ENCODE measurements around the gene NT5DC1. TPM values are rescaled to one million over a fixed set of nuclear protein-coding genes. Genes with fewer than 3 reads are reported as not detected.

NT5DC1 gene
- total RNA-seq, 1 donor from 2014 or later: 29.7 TPM

- H3K27ac Mint-ChIP-seq (ENCODE audit: unreplicated experiment): no peak overlapping the region
- H3K9ac ChIP-seq (ENCODE audit: low read length): no peak overlapping the region
- no peaks in the 10 kb centered on the region for H3K27me3 Mint-ChIP-seq (ENCODE audit: low read depth, unreplicated experiment)
- H3K4me1 Mint-ChIP-seq (ENCODE audit: low read depth, unreplicated experiment): peaks cover 4% of the 10 kb centered on the region
- no peak for DNase-seq (ENCODE audit: low read depth)
- peaks cover 7% of the 10 kb centered on the region for H3K4me1 ChIP-seq (ENCODE audit: insufficient read depth, low read length)
- H3K79me2 ChIP-seq (ENCODE audit: insufficient read depth, low read length): no peaks in the 10 kb centered on the region
- TF ChIP-seq CTCF (IDR thresholded peaks at IDR 0.05; ENCODE audit: insufficient read depth, low read depth, low read length) (no peak), EZH2 (IDR thresholded peaks at IDR 0.05; ENCODE audit: insufficient read depth, low read length) (no peak)
- H3K9me3 ChIP-seq (ENCODE audit: insufficient read depth, low read depth, low read length): no peaks in the 10 kb centered on the region
- no peak for FAIRE-seq
- no peaks in the 10 kb centered on the region for H3K36me3 ChIP-seq (ENCODE audit: insufficient read depth, low read length)
- no peak overlapping the region for H3K4me3 Mint-ChIP-seq (ENCODE audit: unreplicated experiment)
- no peaks in the 10 kb centered on the region for H3K9me3 Mint-ChIP-seq (ENCODE audit: unreplicated experiment)
- H2AFZ ChIP-seq (ENCODE audit: low read depth, low read length): no peak overlapping the region
- no peak overlapping the region for H3K27ac ChIP-seq (ENCODE audit: low read depth, low read length)
- H3K4me3 ChIP-seq (ENCODE audit: insufficient read depth, low read depth, low read length): no peak overlapping the region
- no peaks in the 10 kb centered on the region for H3K36me3 Mint-ChIP-seq (ENCODE audit: low read depth, unreplicated experiment)
- H4K20me1 ChIP-seq (ENCODE audit: insufficient read depth, low read length): no peaks in the 10 kb centered on the region
- no peak overlapping the region for H3K4me2 ChIP-seq (ENCODE audit: low read length)
- no peaks in the 10 kb centered on the region for H3K27me3 ChIP-seq (ENCODE audit: insufficient read depth, low read length)
Observed at GRCh38 chr6:116070101-116070500, 30.6 kb upstream of the NT5DC1 start.

GRCh38 chr6:116070616-116071389 is 29.9 kb upstream of the NT5DC1 start:
- Mint-ChIP-seq H3K4me3 (ENCODE audit: unreplicated experiment) (no peak overlapping the region), H3K4me1 (ENCODE audit: low read depth, unreplicated experiment) (peaks cover 4% of the 10 kb centered on the region), H3K27ac (ENCODE audit: unreplicated experiment) (no peak overlapping the region), H3K27me3 (ENCODE audit: low read depth, unreplicated experiment) (no peaks in the 10 kb centered on the region), H3K9me3 (ENCODE audit: unreplicated experiment) (no peaks in the 10 kb centered on the region), H3K36me3 (ENCODE audit: low read depth, unreplicated experiment) (no peaks in the 10 kb centered on the region)
- Histone ChIP-seq H3K9ac (ENCODE audit: low read length) (no peak overlapping the region), H4K20me1 (ENCODE audit: insufficient read depth, low read length) (no peaks in the 10 kb centered on the region), H3K4me3 (ENCODE audit: insufficient read depth, low read depth, low read length) (no peak overlapping the region), H3K27ac (ENCODE audit: low read depth, low read length) (no peak overlapping the region), H3K9me3 (ENCODE audit: insufficient read depth, low read depth, low read length) (no peaks in the 10 kb centered on the region), H3K4me2 (ENCODE audit: low read length) (no peak overlapping the region), H3K79me2 (ENCODE audit: insufficient read depth, low read length) (no peaks in the 10 kb centered on the region), H3K36me3 (ENCODE audit: insufficient read depth, low read length) (no peaks in the 10 kb centered on the region), H2AFZ (ENCODE audit: low read depth, low read length) (no peak overlapping the region), H3K4me1 (ENCODE audit: insufficient read depth, low read length) (peaks cover 7% of the 10 kb centered on the region), H3K27me3 (ENCODE audit: insufficient read depth, low read length) (no peaks in the 10 kb centered on the region)
- FAIRE-seq: no peak
- no peak for DNase-seq (ENCODE audit: low read depth)
- TF ChIP-seq CTCF (IDR thresholded peaks at IDR 0.05; ENCODE audit: insufficient read depth, low read depth, low read length) (no peak), EZH2 (IDR thresholded peaks at IDR 0.05; ENCODE audit: insufficient read depth, low read length) (no peak)

- Histone ChIP-seq H3K27me3 (ENCODE audit: insufficient read depth, low read length) (no peaks in the 10 kb centered on the region), H3K36me3 (ENCODE audit: insufficient read depth, low read length) (no peaks in the 10 kb centered on the region), H2AFZ (ENCODE audit: low read depth, low read length) (no peak overlapping the region), H3K9ac (ENCODE audit: low read length) (no peak overlapping the region), H3K9me3 (ENCODE audit: insufficient read depth, low read depth, low read length) (no peaks in the 10 kb centered on the region), H3K4me3 (ENCODE audit: insufficient read depth, low read depth, low read length) (no peak overlapping the region), H3K79me2 (ENCODE audit: insufficient read depth, low read length) (no peaks in the 10 kb centered on the region), H4K20me1 (ENCODE audit: insufficient read depth, low read length) (no peaks in the 10 kb centered on the region), H3K27ac (ENCODE audit: low read depth, low read length) (no peak overlapping the region), H3K4me2 (ENCODE audit: low read length) (no peak overlapping the region), H3K4me1 (ENCODE audit: insufficient read depth, low read length) (peaks cover 7% of the 10 kb centered on the region)
- Mint-ChIP-seq H3K9me3 (ENCODE audit: unreplicated experiment) (no peaks in the 10 kb centered on the region), H3K36me3 (ENCODE audit: low read depth, unreplicated experiment) (no peaks in the 10 kb centered on the region), H3K4me1 (ENCODE audit: low read depth, unreplicated experiment) (peaks cover 4% of the 10 kb centered on the region), H3K27me3 (ENCODE audit: low read depth, unreplicated experiment) (no peaks in the 10 kb centered on the region), H3K27ac (ENCODE audit: unreplicated experiment) (no peak overlapping the region), H3K4me3 (ENCODE audit: unreplicated experiment) (no peak overlapping the region)
- FAIRE-seq: no peak
- no peak for DNase-seq (ENCODE audit: low read depth)
- TF ChIP-seq EZH2 (IDR thresholded peaks at IDR 0.05; ENCODE audit: insufficient read depth, low read length): no peak
- no peak for TF ChIP-seq CTCF (IDR thresholded peaks at IDR 0.05; ENCODE audit: insufficient read depth, low read depth, low read length)
Observed at GRCh38 chr6:116072368-116072767, 28.3 kb upstream of the NT5DC1 start.

All from astrocyte (in vitro differentiated cells and primary cell).